Endothelial cell of umbilical vein (primary cell): ENCODE data around the gene ADAM33. TPM values are rescaled to one million over a fixed set of nuclear protein-coding genes. Genes with fewer than 3 reads are reported as not detected.

Source experiments
- BruUV-seq: library from RNA; stranded (reverse); fragments of 400-500 nt; replicated peaks from 2 replicates; lab custom pipeline; 2021; lab: Mats Ljungman, UMichigan
- CTCF ChIA-PET: fragments of 300-600, 350-600 bp; sonication (Branson Sonifier 250); formaldehyde crosslinking; loops from one replicate; lab custom pipeline; 2021; ENCODE audit warnings: antibody characterized with exemption, inconsistent platforms; lab: Charles Lee
- POLR2A ChIA-PET: fragments of 300-600, 350-600 bp; sonication (Branson Sonifier 250); formaldehyde crosslinking; loops from one replicate; lab custom pipeline; 2021; ENCODE audit warnings: antibody characterized with exemption, inconsistent platforms; lab: Charles Lee
- DNase-seq: peaks from one replicate; pipeline ENCODE4 v3.0.0-alpha.2; 2011; ENCODE audit warnings: low read depth, low spot score
- FAIRE-seq: peaks from 2 replicates; lab custom pipeline; 2011; peaks lifted over from hg19 to GRCh38; lab: Jason Lieb, UNC
- H2AFZ ChIP-seq: 2 replicates; pipeline ENCODE4 v1.6.0; 2012; ENCODE audit warnings: low read depth, low read length, control low read depth, inconsistent platforms
- H3K27ac ChIP-seq: 2 replicates; pipeline ENCODE4 v1.5.1; 2011; ENCODE audit warnings: low read depth, mild to moderate bottlenecking, control low read depth, low read length, moderate library complexity; ENCODE audit not compliant: insufficient read depth
- H3K27me3 ChIP-seq, 2 experiments: 2 replicates each; pipeline versions ENCODE4 v1.6.0 to v1.6.1; 2011; ENCODE audit warnings: low read length in 2 of 2, mixed read lengths in 1 of 2; ENCODE audit not compliant: control insufficient read depth in 2 of 2, insufficient read depth in 2 of 2
- H3K36me3 ChIP-seq, 2 experiments: 2 replicates in 1 of 2; 3 replicates in 1 of 2; pipeline ENCODE4 v1.5.1; 2011; ENCODE audit warnings: low read length in 2 of 2, mild to moderate bottlenecking in 1 of 2, moderate library complexity in 1 of 2; ENCODE audit not compliant: control insufficient read depth in 2 of 2, insufficient read depth in 2 of 2; ENCODE audit errors: extremely low read depth in 1 of 2
- H3K4me1 ChIP-seq: 3 replicates; pipeline ENCODE4 v1.5.1; 2011; ENCODE audit warnings: mild to moderate bottlenecking, low read length; ENCODE audit not compliant: control insufficient read depth, insufficient read depth; ENCODE audit errors: extremely low read depth
- H3K4me2 ChIP-seq: 2 replicates; pipeline ENCODE4 v1.6.1; 2011; ENCODE audit warnings: low read length, control low read depth, mixed read lengths; ENCODE audit not compliant: insufficient read depth
- H3K4me3 ChIP-seq, 3 experiments: fragments of 200-600 bp in 1 of 3; sonication (generic), shearing (Covaris generic) in 1 of 3; replicated peaks in 1 of 3; 2 replicates each; pipeline ENCODE4 v1.5.1; 2011 to 2016; ENCODE audit warnings: control low read depth in 3 of 3, low read length in 3 of 3, mild to moderate bottlenecking in 2 of 3, inconsistent platforms in 1 of 3, low read depth in 1 of 3, moderate library complexity in 1 of 3; ENCODE audit not compliant: insufficient read depth in 1 of 3
- H3K79me2 ChIP-seq: 2 replicates; pipeline ENCODE4 v1.6.0; 2012; ENCODE audit warnings: low read length, inconsistent platforms; ENCODE audit not compliant: control insufficient read depth, insufficient read depth
- H3K9ac ChIP-seq: replicated peaks from 2 replicates; pipeline ENCODE3; 2011; ENCODE audit warnings: low read length, control low read depth; ENCODE audit not compliant: insufficient read depth; ENCODE audit errors: extremely low read depth
- H3K9me1 ChIP-seq: replicated peaks from 3 replicates; pipeline ENCODE4 v1.6.0; 2011; ENCODE audit warnings: mild to moderate bottlenecking, low read length; ENCODE audit not compliant: control insufficient read depth, insufficient read depth; ENCODE audit errors: extremely low read depth
- H3K9me3 ChIP-seq: replicated peaks from 2 replicates; pipeline ENCODE4 v1.5.1; 2012; ENCODE audit warnings: low read length, inconsistent platforms; ENCODE audit not compliant: control insufficient read depth, insufficient read depth
- H4K20me1 ChIP-seq: replicated peaks from 2 replicates; pipeline ENCODE3; 2011; ENCODE audit warnings: mild to moderate bottlenecking, low read length; ENCODE audit not compliant: control insufficient read depth, insufficient read depth; ENCODE audit errors: extremely low read depth
- EZH2 ChIP-seq: IDR thresholded peaks from 2 replicates; pipeline ENCODE4 v1.6.1; 2012; ENCODE audit warnings: borderline replicate concordance, low read depth, mild to moderate bottlenecking, moderate library complexity, low read length, inconsistent platforms; ENCODE audit not compliant: severe bottlenecking
- FOS ChIP-seq: IDR thresholded peaks from 2 replicates; pipeline ENCODE4 v1.6.1; 2011; ENCODE audit warnings: mild to moderate bottlenecking, low read length, moderate library complexity, borderline replicate concordance; ENCODE audit not compliant: insufficient read depth
- GATA2 ChIP-seq: IDR thresholded peaks from 2 replicates; pipeline ENCODE4 v1.7.0; 2011; ENCODE audit warnings: low read depth, mild to moderate bottlenecking, moderate library complexity, mixed read lengths, low read length; ENCODE audit not compliant: insufficient read length, insufficient read depth
- JUN ChIP-seq: IDR thresholded peaks from 2 replicates; pipeline ENCODE4 v1.6.1; 2011; ENCODE audit warnings: borderline replicate concordance, low read depth; ENCODE audit not compliant: insufficient read length, insufficient read depth
- MYC ChIP-seq: IDR thresholded peaks from one replicate; pipeline ENCODE4 v1.6.1; 2011; ENCODE audit warnings: mild to moderate bottlenecking, low read depth, low read length
- POLR2A ChIP-seq: IDR thresholded peaks from 2 replicates; pipeline ENCODE4 v1.6.1; 2012; ENCODE audit warnings: low read depth, mild to moderate bottlenecking, control low read depth, low read length
- POLR2AphosphoS5 ChIP-seq: IDR thresholded peaks from 2 replicates; pipeline ENCODE4 v1.6.1; 2012; ENCODE audit warnings: low read depth, mild to moderate bottlenecking, control low read depth, low read length, moderate library complexity; ENCODE audit not compliant: insufficient read depth
- dilution Hi-C: fragments of 300-500 bp; cut with MboI; formaldehyde crosslinking; loops from one replicate; pipeline ENCODE4 v1.15.0; 2019; ENCODE audit warnings: low sequenced_read_pairs; ENCODE audit not compliant: extremely low pct_ligation_motif_present
- intact Hi-C: fragments of 100-400 bp; cut with micrococcal nuclease; formaldehyde crosslinking; loops from one replicate; pipeline ENCODE4 v1.10.0; 2022
- polyA plus RNA-seq, 4 experiments: library from polyadenylated mRNA; depleted of rRNA in 3 of 4; stranded (reverse) in 3 of 4; unstranded in 1 of 4; fragments of >200 nt; gene quantifications; 2 replicates each; pipeline versions ENCODE4 v1.2.1 to v1.2.3, GENCODE V29; 2011 to 2012; ENCODE audit warnings: missing spikeins in 1 of 4
- total RNA-seq: library from RNA; stranded (reverse); gene quantifications from 2 replicates; pipeline ENCODE4 v1.2.3, GENCODE V29; 2021
- TF ChIP-seq, protein P1 (sequence below), 2 donors: IDR thresholded peaks; 1 replicate in 1 of 2; 2 replicates in 1 of 2; pipeline ENCODE4 v1.5.1; 2011; ENCODE audit warnings: low read length in 2 of 2, mild to moderate bottlenecking in 2 of 2, moderate library complexity in 2 of 2, control low read depth in 1 of 2, inconsistent platforms in 1 of 2, low read depth in 1 of 2; ENCODE audit not compliant: insufficient read depth in 1 of 2; ENCODE audit errors: extremely low read depth in 1 of 2
- TF ChIP-seq, protein P2 (sequence below): IDR thresholded peaks from 2 replicates; pipeline ENCODE4 v1.6.1; 2011; ENCODE audit not compliant: insufficient read depth, insufficient read length

Gene ADAM33
- total and polyA plus RNA-seq, 2 donors (not counting 3 experiments of a cell fraction or from before 2014, with no cell fraction given), result 0.06 to 0.18 TPM

DNA sequence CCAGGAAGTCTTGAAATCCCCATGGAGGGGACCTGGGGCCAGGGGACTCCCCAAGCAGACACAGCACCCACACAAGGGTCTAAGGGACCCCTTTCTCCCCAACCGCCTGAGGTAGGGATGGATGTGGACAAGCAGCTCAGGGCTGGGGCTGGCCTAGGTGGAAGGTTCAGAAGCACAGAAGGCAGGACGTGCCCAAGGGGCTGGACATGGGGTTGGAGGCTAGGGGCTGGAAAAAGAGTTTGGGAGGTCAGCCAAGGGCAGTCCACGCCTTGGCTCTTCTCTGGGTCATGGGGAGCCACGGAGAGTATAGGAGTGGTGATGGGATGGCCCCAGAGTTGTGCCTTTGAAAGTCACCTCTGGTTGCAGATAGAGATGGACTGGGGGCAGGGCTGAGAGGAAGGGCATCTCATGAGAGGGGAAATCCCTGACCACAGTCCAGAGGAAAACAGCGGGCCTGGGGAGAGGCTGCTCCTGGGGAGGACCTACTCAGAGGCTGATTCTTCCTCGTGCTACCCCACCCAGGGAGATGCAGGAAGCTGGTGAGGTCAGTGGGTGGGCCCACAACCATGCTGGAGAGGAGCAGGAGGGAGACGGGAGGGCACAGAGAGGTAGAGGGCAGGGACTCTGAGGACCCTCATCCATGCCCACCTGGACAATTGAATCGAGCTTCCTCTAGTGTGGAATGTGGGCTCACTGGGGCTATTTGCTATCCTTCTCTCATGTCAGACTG, 48.2 kb upstream of the ADAM33 start:
- no peak for DNase-seq
- TF ChIP-seq POLR2AphosphoS5, result no peak
- TF ChIP-seq GATA2, result no peak
- no peak for TF ChIP-seq JUN
- TF ChIP-seq, protein P1, sequence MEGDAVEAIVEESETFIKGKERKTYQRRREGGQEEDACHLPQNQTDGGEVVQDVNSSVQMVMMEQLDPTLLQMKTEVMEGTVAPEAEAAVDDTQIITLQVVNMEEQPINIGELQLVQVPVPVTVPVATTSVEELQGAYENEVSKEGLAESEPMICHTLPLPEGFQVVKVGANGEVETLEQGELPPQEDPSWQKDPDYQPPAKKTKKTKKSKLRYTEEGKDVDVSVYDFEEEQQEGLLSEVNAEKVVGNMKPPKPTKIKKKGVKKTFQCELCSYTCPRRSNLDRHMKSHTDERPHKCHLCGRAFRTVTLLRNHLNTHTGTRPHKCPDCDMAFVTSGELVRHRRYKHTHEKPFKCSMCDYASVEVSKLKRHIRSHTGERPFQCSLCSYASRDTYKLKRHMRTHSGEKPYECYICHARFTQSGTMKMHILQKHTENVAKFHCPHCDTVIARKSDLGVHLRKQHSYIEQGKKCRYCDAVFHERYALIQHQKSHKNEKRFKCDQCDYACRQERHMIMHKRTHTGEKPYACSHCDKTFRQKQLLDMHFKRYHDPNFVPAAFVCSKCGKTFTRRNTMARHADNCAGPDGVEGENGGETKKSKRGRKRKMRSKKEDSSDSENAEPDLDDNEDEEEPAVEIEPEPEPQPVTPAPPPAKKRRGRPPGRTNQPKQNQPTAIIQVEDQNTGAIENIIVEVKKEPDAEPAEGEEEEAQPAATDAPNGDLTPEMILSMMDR (IDR thresholded peaks at IDR 0.05; ENCODE audit: extremely low read depth in 1 of 2, insufficient read depth in 1 of 2, low read depth in 1 of 2, low read length in 2 of 2), result no peak
- no peak for TF ChIP-seq POLR2A
- TF ChIP-seq MYC, result no peak
- TF ChIP-seq, protein P2, sequence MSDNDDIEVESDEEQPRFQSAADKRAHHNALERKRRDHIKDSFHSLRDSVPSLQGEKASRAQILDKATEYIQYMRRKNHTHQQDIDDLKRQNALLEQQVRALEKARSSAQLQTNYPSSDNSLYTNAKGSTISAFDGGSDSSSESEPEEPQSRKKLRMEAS, result no peak
- TF ChIP-seq EZH2, result no peak
- TF ChIP-seq FOS, result no peak
- Histone ChIP-seq H4K20me1 (no peaks in the 10 kb centered on the region), H3K27ac (no peak overlapping the region), H3K4me1 (no peaks in the 10 kb centered on the region), H3K9me1 (no peaks in the 10 kb centered on the region), H2AFZ (no peak overlapping the region), H3K9ac (no peak overlapping the region), H3K36me3 (no peaks in the 10 kb centered on the region), H3K4me3 (no peak overlapping the region), H3K4me2 (no peak overlapping the region), H3K27me3 (peaks cover 10% of the 10 kb centered on the region in 2 experiments), H3K79me2 (no peaks in the 10 kb centered on the region), H3K9me3 (no peaks in the 10 kb centered on the region)
- ChIA-PET CTCF (interaction anchor here (0.9 to 7.2 kb wide), 6 partner anchors 12 to 53 kb away, joined by 3 to 40 read pairs (median 6); no protein-coding TSS in a partner anchor), POLR2A (no interaction called here)
- no TSS peak for BruUV-seq
- intact Hi-C loops (no loop called here), dilution Hi-C loops (no loop called here)
- FAIRE-seq, result no peak
